ENCODE measurements around the gene RPS4Y2. TPM values are rescaled to one million over a fixed set of nuclear protein-coding genes. Genes with fewer than 3 reads are reported as not detected.

RPS4Y2 gene
- total RNA-seq, result not detected in 2 replicates

DNA sequence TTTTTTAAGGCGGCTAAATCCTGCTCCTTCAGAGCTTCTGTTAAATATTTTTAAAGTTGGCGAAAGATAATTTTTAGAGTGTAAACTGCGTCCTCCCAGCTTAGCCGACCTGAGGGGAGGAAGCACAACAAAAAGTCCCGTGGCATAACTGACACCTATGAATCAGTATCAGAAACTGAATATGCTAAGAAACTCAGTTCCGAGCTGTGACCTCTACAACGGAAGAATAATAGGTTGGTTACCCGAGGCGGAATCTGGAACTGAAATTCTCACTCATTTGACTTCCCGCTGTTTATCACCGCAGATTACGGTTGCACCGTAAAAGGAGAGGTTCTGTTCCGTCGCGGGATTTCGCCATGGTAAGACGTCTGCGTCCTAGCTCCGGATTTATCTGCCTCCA, at the start of gene RPS4Y2:
RPS4Y2 (plus strand) TSS at position 301 of the 400 bp plus-strand sequence; CDS start at position 357, 56 bp downstream.

Other genes starting within 250 kb of the RPS4Y2 start
- 16.7 TPM in 1 of 2 replicates, not detected in the other for gene EIF1AY, start 180.3 kb upstream of the RPS4Y2 start, total RNA-seq

All from articular chondrocyte of knee joint (primary cell).